HG02840 (cell line): Measurements from ENCODE around the gene CYB561D1.

Source experiments
- ATAC-seq: cut with Tn5 transposase; IDR thresholded peaks from one replicate; pipeline ENCODE4 v1.9.1; 2021; ENCODE audit warnings: mild to moderate bottlenecking, moderate library complexity, moderate number of reproducible peaks; ENCODE audit not compliant: unreplicated experiment, low FRiP score

Gene CYB561D1

DNA sequence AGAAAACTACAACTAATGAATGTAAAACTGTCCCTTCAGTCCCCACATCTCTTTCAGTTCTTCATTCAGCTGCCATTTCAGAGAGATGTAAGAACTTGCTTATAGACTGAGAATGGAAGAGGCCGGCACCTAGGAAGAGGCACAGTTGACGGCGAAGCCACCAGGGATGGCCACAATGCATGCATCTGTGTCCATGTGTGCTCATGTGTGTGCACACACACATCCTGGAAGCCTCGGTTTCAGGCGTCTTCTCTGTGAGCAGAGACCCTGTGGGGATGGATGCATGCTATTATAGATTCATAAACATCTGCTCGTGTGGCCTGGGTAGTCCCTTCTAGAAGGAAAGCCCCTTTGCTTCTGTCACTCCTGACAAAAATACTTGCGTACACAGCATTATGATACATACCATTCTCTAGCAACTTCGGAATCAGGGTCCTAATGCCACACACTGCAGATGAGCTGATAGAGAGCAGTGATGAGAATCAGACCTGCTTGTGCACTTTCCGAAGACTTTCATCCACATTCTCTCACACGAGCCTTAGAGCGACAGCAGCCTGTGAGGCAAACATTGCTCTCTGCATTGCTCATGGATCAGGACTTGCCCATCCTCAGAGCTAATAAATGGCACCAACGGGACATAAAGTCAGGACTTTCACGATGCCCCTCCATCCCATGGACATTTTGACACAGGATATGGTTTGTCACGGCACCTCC is 33.4 kb downstream of the CYB561D1 start:
- no peak for ATAC-seq

- no peak for ATAC-seq
These were observed 34.2 kb downstream of the CYB561D1 start for GRCh38 chr1:109527846-109528695.

- ATAC-seq: no peak
These were observed 34.8 kb downstream of the CYB561D1 start for GRCh38 chr1:109528712-109529111.

- ATAC-seq: no peak
These were observed 36.1 kb downstream of the CYB561D1 start for GRCh38 chr1:109529881-109530456.

DNA sequence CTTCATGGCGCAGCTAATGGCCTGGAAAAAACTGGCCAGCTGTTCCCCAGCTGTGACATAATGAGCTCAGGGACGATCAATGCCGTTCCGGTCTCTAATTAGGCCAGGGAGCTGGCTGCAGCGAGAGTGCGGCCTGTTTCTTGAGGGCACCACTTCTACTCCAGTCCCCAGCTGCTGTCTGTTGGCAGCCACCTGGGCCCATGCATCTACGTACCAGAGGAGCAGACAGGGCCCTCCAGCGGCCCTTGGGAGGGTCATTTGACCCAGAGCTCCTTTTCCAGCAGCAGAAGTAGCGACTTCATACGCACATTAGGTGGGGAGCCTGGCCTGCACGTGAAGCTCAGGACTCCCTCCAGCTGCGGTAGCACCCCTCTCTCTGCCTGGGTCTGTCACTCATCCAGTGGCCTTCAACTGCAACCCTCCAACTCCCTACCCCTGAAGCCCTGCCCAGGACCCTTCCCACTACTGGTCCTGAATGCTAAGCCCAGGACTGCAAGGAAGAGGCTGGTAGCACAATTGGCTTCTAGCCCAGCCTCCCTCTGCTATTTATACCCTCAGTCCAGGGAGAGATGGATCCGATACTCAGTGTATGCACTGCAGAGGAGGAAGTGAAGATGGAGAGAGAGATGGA is 36.7 kb downstream of the CYB561D1 start:
- ATAC-seq: no peak

DNA sequence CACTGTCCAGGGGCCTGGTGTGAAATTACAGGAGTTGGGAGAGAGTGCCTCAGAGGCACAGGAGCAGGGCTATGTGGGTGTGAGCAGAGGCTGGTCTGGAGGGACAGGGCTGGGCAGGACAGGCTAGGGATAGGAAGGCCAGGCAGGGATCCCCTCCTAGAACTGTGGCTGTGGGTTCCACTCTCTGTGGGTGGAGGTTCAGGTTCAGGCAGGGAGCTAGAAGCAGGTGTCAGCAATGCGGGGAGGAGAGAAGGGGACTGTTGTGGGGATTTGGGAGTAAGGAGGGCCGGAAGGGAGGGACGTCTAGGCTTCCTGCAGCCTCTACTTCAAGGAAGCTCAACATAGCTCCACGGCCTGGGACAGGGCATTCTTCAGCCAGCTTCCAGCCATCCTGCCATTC is 37.5 kb downstream of the CYB561D1 start:
- ATAC-seq: no peak

GRCh38 chr1:109531826-109532364 is 38.0 kb downstream of the CYB561D1 start:
- no peak for ATAC-seq

DNA sequence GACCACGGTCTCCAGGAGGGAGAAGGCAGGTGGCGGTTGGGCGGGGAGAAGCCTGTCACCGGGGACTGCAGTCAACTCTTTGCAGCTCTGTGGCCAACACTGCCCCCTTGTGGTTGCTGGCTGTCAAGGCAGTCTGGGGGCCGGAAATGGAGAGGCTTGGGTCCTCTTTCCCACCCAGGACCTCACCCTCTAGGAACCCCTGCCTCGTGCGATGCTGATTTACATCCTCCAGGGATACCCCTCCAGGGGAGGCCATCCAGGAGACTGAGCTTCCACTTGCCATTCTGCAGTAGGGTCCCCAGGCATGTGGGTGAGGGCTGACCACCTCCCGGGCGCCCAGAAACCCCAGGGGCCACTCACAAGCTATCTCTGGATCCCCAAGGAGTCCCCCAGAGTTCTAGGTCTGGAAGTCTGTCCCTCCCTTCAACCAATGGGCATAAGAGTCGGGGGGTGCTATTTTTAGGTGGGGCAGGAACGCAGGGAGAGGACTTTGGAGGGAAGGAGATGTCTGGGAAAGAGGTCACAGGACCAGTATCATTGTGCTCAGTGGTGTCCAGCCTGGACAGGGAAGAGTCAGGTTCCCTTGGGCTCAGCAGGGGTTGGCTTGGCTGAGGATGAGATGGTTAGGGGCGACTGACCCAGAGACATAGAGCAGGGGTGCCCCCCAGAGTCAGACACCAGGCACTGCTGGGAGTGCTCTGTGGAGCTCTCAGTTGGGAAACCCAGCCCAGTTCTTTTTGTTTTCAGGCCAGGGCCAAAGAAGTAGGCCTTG is 38.7 kb downstream of the CYB561D1 start:
- no peak for ATAC-seq

DNA sequence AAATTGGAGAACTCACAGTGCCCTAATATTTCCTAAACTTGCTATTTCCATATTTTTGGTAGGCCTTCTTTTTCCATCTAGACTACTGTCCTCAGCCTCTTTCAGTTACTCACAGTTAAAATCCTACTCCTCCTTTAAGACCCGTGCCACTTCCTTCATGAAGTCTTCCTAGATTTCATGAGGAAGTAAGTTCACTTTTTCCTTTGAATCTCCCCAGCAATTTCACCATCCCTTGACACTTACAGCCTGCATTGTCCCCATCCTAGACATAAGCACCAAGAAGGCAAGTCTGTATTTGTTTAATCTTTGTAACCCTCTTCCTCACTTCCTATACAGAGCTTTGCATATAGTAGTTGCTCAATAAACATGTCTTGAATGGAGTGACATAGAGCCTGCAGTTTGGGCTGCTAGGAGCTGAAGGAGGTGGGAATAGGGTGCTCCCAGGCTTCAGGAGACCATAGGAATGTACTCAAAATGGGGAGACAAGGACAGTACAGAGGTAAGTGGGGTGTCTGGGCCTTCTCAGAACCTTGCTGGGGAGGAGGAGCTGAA is 40.5 kb downstream of the CYB561D1 start:
- ATAC-seq: no peak

DNA sequence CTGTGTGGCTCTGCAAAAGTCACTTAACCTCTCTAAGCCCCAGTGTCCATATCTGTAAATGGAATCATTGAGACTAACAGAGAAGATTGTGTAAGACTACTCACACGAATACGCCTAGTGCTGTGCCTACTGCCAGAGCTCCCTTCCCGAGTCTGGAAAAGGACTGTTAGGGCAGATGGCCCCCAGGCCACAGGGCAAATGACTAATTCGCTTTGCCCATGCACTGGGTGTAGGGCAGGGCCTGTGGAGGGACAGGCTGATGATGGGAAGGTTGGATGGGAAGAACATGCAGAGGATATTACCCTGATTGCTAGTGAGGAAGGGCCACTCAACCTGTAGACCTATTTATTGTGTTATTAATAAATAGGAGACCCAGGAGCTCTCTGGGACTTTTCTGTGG is 41.6 kb downstream of the CYB561D1 start:
- no peak for ATAC-seq

DNA sequence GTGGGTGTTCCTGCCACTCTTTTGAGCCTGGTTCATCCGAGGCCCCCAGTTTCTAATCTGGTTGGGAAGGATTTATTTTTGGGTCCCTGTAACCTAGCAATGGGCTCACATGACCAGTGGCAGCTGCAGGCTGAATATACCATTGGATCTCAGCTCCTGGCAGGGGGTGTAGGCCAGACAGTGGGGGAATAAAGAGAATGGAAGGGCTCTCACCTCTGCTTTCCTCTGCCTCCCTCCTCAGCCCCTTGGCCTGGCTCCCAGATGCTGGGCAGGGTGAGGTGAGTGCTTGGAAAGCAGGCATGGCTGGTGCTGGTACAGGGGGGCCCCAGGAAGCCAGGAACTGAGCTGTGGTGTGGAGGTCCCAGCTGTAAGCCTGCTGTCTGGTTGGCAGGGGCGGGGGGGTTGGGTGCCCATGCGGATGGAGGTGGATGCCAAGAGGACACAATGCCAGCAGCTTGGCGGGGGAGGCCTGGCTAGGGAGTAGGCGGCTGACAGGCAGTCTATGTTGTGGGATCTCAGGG is 42.1 kb downstream of the CYB561D1 start:
- no peak for ATAC-seq

DNA sequence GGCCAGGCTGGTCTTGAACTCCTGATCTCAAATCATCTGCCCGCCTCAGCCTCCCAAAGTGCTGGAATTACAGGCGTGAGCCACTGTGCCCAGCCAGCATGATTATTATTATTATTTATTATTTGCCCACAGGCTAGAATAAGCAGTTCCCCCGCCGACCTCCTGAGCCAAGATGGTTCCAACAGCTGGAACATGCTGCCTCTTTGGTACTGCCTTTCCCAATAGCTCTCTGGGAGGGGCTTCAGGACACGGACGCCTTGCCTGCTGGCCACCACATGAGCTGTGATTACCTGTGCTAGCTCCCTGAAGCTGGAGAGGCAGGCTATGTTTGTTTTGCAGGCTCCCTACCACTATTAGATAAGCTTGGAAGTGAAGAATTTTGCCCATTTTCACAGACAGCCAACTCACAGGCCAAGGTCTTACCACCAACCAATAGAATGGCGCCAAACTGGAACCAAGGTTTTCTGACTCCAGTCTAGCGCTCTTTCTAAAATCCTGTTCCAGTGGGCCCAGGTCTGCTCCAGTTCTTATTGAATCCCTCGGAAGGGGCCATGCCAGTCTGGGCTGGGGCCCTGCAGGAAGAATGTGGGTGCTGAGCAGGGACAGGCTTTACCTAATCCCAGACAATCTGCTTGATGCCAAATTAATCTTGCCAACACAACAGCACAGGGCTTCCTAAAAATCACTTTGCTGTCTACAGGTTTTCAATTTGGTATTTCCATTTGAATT is 43.7 kb downstream of the CYB561D1 start:
- ATAC-seq: no peak

DNA sequence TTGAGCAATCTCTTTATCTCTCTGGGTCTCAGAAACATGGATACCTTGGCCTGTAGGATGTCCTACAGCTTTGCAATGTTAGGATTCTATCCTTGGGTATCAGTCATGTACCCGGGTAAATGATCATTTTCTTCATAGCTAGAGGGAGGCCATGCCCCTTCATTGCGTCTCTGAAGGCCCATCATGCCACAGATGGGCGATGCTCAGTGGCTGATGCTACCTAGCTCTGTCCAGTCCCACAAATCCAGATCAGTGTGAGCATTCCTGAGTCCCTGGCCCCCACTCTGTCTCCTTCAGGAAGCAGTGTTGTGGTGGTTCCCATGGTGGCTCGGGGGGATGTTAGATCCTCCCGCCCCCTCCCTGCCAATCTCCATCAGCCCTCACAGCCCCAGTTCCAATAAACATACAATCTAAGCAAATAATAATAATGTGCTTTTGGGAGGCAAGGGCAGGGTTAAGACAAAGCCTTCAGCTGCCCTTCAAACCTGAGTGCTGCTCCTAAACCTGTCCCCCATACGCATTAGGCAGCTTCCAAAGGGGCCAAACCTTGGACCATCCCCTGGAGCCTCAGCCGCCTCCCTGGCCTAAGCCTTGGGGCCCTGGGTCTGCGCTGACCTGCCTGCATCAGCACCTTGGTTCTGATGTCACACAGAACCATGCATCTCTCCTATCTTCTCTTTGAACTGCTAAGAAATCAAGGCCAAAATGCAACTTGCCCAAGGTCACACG is 45.1 kb downstream of the CYB561D1 start:
- ATAC-seq: no peak

DNA sequence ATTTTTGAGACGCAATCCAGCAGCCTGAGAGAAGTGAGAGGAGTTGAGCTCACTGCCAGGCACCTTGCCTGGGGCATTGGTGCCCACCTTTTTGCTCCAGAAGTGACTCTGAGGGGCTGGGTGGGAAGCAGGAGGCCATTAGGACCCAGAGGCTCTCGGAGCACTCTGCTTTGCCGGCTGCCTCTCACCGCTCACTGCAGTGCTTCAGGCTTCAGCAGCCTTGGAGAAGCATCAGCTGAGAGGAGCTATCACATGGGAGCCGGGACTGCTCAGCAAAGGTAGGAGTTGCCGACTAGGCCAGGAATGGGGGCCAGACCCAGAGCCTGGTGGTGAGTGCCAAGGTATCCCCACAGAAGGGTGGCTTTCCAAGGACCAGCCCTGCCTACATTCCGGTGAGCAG is 45.8 kb downstream of the CYB561D1 start, which contains the start of gene GPR61:
TSS of gene GPR61 (plus strand) at position 197 of the 400 bp plus-strand sequence. CDS start 3,151 bp downstream, outside the sequence.
- no peak for ATAC-seq

- ATAC-seq: no peak
These were observed 47.2 kb downstream of the CYB561D1 start for GRCh38 chr1:109541102-109541501.

DNA sequence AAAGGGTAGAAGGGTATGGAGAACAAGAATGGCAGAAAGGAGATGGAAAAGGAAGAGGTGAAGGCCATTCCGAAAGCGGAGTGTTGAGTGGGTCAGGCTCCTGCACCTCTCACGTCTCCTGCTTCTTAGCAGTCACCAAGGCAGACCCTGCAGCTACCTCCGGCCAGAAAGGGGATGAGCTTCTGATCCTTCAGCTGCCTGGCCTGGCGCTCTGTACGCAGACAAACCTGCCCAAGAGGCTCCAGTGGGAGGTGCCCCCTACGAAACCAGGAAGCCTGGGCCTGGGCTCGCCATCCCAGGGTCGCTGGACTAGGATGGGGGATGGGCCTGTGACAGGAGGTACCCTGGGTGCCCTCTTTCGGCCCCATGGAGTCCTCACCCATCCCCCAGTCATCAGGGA is 48.8 kb downstream of the CYB561D1 start:
- ATAC-seq: no peak

DNA sequence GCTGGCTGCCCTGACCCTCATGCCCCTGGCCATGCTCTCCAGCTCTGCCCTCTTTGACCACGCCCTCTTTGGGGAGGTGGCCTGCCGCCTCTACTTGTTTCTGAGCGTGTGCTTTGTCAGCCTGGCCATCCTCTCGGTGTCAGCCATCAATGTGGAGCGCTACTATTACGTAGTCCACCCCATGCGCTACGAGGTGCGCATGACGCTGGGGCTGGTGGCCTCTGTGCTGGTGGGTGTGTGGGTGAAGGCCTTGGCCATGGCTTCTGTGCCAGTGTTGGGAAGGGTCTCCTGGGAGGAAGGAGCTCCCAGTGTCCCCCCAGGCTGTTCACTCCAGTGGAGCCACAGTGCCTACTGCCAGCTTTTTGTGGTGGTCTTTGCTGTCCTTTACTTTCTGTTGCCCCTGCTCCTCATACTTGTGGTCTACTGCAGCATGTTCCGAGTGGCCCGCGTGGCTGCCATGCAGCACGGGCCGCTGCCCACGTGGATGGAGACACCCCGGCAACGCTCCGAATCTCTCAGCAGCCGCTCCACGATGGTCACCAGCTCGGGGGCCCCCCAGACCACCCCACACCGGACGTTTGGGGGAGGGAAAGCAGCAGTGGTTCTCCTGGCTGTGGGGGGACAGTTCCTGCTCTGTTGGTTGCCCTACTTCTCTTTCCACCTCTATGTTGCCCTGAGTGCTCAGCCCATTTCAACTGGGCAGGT is 49.5 kb downstream of the CYB561D1 start:
- no peak for ATAC-seq
